ENCODE results near the gene BTBD6.

The BTBD6 gene

DNA sequence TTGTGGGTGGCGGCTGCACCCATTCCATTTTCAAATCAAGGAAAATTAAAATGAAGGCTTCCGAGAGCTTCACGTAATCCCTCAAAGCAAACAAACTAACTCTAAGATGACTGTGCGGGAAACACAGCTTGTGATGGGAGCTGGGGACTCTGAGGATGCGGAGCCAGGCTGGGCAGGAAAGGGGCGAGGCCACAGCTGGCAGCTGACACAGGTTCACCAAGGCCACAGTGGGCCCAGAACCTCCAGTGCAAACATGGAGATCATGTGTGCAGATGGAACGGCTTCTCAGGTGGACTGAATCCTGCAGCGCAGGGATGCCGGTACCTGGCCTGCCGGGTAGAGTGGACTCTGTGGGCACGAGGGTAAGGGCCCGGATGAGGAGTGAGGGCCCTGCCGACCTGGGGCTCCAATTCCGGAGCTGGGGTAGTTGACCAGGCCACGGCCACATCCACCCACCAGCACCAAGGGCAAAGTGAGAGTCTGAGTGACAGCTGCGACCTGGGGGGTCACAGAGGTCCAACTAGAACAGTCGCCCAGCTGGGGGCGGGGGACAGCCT, 19.2 kb upstream of the BTBD6 start:
- DNase-seq (ENCODE audit: low read depth in 2 of 2): no peak

DNA sequence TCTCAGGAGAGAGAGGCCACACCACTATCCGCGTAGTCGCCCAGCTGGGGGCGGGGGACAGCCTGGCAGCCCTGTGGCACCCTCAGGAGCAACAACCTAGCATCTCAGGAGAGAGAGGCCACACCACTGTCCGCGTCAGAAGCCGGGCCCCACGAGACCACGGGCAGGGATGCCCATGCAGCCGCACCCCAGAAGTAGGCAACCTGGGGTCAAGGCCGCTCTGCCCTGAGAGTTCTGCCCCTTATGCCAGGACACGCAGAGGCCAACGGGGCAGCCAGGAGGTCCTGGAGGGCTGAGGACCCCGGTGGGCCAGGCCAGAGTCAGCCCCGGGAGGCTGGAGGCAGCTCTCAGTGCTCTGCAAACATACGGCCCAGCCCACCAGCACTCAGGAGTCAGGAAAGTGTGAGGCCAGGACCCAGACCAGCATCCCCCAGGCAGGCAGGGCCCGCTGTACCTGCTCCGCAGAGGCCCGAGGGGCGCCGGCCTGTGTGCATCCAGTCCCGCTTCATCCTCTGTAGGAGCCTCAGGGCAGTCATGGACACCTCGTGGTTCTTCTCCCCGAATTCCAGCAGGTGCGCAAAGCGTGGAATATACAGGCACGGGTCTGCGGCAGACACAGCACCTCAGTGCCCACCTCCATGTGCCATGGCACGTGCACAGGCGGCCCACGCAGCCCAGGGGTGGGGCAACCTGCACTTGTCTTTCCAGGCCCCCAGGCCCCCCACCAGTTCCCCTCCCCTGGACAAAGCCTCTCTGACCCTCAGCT, 7.3 kb upstream of the BTBD6 start:
- DNase-seq (ENCODE audit: low read depth in 2 of 2): no peak

DNA sequence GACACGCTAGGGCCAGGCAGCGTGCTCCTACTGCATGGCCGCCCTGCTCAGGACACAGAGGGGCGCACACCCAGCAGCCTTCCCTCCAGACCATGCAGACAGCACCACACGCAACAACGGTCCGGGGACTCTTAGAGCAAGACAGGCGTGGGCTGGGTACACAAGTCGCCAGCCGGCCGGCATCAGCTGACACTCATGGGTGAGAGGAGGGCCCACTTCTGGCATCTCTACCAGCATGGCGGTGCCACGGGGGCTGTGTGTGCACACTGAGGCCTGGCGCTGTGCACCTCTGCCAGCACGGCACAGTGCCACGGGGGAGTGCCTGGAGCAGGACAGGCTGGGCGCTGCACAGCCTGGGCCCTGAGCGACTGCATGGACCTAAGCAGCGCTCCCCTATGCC, 6.7 kb upstream of the BTBD6 start:
- no peak for DNase-seq (ENCODE audit: low read depth in 2 of 2)

DNA sequence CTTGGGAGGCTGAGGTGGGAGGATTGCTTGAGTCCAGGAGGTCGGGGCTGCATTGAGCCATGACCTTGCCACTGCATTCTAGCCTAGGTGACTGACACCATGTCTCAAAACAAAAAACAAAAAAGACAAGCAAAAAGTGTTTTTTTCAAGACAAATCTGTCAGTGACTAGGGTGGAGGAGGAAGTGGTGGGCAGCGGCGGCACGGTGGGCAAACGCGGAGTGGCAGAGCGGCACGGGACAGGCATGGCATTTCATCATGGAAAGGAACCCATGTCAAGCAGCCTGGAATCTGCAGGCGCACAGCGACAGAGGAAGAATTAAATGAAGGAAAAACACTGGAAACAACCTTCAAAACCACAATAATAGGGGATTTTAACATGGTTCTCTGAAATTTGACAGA, 4.0 kb upstream of the BTBD6 start:
- no peak for DNase-seq (ENCODE audit: low read depth in 2 of 2)

DNA sequence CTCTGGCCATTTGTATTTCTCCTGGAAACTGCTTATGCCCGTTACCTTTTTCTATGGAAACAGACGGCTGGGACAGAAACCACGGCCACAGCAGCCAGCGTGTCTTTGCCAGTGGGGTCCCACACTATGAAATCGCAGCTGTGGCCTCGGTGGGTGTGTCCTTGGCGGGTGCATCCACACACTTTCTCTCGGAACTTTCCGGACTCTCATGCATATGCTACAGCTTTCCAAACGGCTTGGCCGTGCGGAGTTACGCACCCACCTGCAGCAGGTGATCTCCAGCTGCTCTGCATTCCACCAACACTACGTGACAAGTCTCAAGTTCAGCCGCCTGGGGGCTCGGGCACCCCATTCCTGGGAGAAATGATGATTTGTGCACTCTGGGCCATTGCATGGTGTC, 1.3 kb upstream of the BTBD6 start:
- DNase-seq (ENCODE audit: low read depth in 2 of 2): no peak

DNA sequence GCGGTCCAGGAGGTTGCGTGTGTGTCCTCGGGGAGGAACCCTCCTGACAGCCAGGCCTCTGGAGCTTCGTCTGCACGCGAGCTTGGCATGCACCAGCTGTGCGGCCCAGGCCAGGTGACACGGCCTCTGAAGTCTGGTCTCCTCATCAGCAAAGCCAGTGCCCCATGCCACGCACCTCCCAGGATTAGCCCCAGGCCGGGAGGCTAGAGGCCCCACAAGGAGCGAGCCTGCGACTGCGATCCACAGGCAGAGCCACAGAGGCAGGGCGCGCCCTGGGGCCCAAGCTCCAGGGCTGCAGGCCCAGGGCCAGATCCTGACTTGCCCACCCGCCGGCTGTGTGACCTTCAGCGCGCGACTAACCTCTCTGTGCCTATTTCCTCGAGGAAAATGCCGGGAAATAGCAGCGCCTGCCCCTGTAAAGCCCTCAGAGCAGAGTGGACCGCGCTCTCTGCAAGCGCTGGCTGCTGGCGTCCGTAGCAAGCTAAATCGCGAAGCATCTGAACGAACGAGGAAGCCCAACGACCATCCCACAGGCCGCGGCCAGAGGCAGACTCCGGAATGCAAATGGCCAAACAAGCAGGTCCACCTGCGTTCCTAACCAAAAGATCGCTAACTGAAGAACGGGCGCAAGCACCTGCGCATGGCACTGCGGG, 492 bp upstream of the BTBD6 start:
- no peak for DNase-seq (ENCODE audit: low read depth in 2 of 2)

- no peak for DNase-seq (ENCODE audit: low read depth in 2 of 2)
These were observed 1.1 kb downstream of the BTBD6 start for GRCh38 chr14:105249182-105250007.

GRCh38 chr14:105250008-105250366, 1.7 kb downstream of the BTBD6 start:
- no peak for DNase-seq (ENCODE audit: low read depth in 2 of 2)

- DNase-seq (ENCODE audit: low read depth in 2 of 2): no peak
These were observed 2.7 kb downstream of the BTBD6 start for GRCh38 chr14:105250986-105251385.

DNA sequence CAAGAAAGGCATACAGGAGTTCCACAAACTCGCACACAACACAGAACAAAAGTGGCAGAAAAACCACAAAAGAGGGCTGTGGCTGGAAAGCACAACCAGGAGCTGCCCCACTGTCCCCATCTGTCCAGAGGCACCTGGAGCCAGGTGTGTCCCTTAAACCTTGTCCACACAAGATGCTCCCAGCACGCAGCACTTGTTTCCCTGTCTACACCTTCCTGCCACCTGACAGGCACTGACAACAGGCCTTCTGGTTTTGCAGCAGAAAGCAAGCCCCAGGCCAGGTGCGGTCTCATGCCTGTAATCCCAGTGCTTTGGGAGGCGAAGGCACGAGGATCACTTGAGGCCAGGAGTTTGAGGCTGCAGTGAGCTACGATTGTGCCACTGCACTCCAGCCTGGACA, 3.6 kb downstream of the BTBD6 start:
- DNase-seq (ENCODE audit: low read depth in 2 of 2): no peak

DNA sequence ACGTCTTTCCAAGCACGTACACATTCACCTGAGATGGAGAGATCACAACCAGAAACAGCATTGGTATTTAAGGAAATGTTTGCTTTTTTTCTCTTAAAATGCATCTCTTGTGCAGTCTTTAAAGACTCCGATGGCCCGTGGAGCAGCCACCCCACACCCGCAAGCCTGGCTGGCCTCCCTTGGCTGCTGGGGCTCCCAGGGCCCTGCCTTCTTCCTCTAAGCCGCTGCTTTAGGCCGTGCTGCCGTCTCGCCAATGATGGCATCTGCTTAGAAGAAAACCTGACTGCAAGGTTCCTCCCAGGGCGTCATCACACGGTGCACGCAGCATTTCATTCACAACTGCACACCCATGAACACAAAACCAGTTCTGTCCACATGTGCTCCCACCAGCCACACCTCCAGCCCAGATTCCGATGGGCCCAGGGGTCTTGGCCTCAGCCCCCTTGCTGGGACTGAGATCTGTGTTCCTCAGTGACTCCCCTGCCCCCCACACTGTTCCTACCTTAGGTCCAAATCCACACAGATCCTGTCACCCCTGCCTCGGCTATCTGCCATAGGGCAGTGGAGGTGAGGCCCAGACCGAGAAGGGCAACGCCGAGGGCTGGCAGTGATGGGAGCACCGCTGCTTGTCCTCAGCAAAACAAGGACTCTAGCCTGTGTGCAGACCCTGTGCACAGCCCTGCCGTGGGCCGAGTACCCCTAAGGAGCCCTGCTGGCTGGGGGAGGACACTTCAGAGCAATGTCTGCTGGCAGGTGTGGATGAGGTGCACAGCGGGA, 4.4 kb downstream of the BTBD6 start:
- no peak for DNase-seq (ENCODE audit: low read depth in 2 of 2)

DNA sequence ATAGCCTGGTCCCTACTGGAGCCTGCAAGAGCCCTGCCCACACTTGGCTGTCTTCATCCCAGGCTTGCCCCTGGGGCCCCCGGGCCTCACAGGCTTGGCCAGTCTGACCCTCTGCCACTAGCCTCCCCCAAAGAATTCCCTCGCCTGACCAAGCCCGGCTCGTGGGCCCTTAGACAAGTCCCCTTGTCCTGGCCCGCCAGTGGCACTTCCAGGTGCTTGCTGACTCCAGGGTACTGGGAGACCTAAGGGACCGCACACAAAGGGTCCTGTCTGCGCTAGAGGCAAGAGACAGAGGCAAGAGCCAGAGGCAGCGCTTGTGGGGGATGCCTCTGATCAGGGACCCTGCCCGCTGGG, 5.0 kb downstream of the BTBD6 start:
- no peak for DNase-seq (ENCODE audit: low read depth in 2 of 2)

DNA sequence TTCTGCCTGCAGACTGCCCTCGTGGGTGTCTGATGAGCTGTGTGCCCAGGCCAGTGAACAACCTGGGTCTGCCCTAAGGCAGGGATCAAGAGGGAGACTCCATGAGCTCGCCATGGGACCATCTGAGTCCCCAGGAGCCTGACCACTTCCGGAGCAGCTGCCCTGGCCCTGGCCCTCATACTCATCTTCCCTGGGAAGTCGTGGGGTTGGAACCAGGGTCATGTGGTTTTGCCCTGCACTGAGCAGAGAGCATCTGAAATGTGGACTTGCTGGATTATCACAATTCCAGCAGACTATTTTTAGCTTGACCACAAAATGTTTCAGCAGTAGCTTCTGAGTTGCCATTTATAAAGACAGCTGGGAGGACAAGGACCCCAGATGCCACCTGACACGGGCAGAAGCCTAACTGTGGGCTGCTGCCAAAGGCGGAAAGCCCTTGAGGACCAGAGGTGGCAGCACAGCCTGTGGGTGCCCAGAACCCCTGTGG, 6.7 kb downstream of the BTBD6 start:
- no peak for DNase-seq (ENCODE audit: low read depth in 2 of 2)

- no peak for DNase-seq (ENCODE audit: low read depth in 2 of 2)
These were observed 8.1 kb downstream of the BTBD6 start for GRCh38 chr14:105256292-105256960.

GRCh38 chr14:105257464-105257863, 9.1 kb downstream of the BTBD6 start:
- no peak for DNase-seq (ENCODE audit: low read depth in 2 of 2)

DNA sequence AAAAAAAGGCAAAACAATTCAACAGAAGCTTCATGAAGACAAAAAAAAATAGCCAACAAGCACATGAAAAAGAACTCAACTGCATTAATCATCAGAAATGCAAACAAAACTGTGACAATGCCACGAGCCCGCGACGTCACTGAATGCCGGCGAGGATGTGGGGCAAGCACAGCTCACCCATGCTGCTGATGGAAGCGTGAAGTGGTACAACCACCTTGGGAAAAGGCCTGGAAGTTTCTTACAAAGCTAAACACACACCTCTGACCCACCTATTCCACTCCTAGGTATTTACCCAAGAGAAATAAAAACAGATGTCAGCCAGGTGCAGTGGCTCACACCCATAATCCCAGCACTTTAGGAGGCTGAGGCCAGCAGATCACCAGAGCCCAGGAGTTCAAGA, 10.5 kb downstream of the BTBD6 start:
- DNase-seq (ENCODE audit: low read depth in 2 of 2): no peak

DNA sequence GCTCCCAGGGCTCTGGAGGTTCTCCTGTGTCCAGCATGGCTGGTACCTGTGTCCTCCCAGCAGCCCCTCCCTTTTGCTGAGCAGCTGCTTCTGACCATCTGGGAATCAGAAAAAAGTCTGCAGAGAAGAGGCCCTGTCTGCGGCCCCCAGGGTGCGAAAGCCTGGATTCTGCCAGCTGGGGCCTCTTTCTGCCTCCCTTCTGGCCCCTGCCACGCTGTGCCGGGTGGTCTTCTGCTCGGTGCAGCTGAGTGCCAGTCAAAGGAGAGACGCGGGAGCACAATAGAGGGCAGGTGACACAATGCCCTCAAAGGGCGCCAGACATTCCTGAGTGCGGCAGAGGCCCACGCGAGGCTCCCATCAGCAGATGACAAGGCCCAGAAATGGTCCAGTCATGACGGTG, 12.6 kb downstream of the BTBD6 start:
- DNase-seq (ENCODE audit: low read depth in 2 of 2): no peak

DNA sequence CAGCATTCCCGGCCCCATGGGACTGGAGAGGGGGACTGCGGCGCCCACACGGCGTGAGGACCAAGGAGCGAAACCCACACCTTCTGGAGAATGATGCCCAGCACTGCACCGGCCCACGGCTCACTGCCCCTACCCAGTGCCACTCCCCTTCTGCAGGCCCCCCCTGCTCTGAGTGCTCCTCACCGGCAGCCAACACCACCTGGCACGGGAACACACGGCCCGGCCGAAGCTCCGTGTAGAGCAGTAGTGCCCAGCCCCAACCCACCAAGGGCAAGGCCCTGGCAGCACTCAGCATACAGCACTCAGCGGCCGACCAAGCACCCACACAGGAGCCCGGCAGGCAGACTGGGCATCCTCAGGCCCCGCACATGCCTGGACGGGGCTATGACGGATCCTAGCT, 13.4 kb downstream of the BTBD6 start:
- DNase-seq (ENCODE audit: low read depth in 2 of 2): no peak

- DNase-seq (ENCODE audit: low read depth in 2 of 2): no peak
These were observed 19.7 kb downstream of the BTBD6 start for GRCh38 chr14:105267820-105268548.

DNA sequence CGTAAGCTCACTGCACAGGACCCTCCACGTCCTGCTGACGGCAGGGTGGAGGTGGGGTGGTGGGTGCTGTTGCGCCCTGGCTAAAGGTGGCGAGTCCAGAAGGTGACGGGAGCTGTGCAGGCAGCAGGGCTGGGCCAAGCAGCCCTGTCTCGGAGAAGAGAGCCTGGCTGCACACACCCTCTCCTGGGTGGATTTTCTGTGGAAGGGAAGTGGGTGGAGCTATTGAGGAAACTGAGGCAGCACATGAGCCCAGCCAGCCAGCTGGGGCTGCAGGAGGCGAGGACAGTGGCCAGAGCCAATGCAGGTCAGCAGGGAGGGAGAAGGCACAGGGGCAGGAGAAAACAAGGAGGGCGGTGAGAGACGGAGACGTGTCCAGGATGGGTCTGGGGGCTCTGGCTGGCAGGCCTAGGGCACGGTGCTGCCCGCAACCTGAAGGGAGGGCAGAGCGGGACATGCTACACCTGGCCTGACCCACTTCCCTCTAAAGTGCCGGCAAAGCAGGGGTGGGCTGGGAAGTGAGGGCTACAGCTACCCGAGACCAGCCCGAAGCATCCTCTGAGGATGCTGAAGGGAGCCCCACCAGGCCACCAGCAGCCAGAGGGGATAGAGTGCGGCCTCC, 20.5 kb downstream of the BTBD6 start:
- DNase-seq (ENCODE audit: low read depth in 2 of 2): no peak
